GM19193 (cell line): ENCODE measurements around the gene DAAM1.

Experiments
- POLR2A ChIP-seq: IDR thresholded peaks from 4 replicates; pipeline ENCODE4 v1.6.1; 2011; ENCODE audit not compliant: insufficient read depth, insufficient read length; ENCODE audit errors: extremely low read depth

Gene DAAM1

GRCh38 chr14:59297071-59297776, 108.8 kb downstream of the DAAM1 start:
- no peak for TF ChIP-seq POLR2A

- no peak for TF ChIP-seq POLR2A
These were observed 111.3 kb downstream of the DAAM1 start for GRCh38 chr14:59299731-59300130.

- TF ChIP-seq POLR2A = no peak
These were observed 112.9 kb downstream of the DAAM1 start for GRCh38 chr14:59301354-59301753.

- TF ChIP-seq POLR2A = no peak
These were observed 113.8 kb downstream of the DAAM1 start for GRCh38 chr14:59302313-59302712.

- no peak for TF ChIP-seq POLR2A
These were observed 114.7 kb downstream of the DAAM1 start for GRCh38 chr14:59303216-59303615.

GRCh38 chr14:59305231-59305630, 116.8 kb downstream of the DAAM1 start:
- TF ChIP-seq POLR2A = no peak

GRCh38 chr14:59305836-59306555, 117.5 kb downstream of the DAAM1 start:
- no peak for TF ChIP-seq POLR2A

- no peak for TF ChIP-seq POLR2A
These were observed 118.3 kb downstream of the DAAM1 start for GRCh38 chr14:59306775-59307174.

- TF ChIP-seq POLR2A = no peak
These were observed 119.6 kb downstream of the DAAM1 start for GRCh38 chr14:59308086-59308485.

GRCh38 chr14:59308673-59309072, 120.2 kb downstream of the DAAM1 start:
- no peak for TF ChIP-seq POLR2A

GRCh38 chr14:59309291-59309900, 120.9 kb downstream of the DAAM1 start:
- TF ChIP-seq POLR2A = no peak

GRCh38 chr14:59310633-59311032, 122.2 kb downstream of the DAAM1 start:
- no peak for TF ChIP-seq POLR2A

GRCh38 chr14:59311723-59312122, 123.3 kb downstream of the DAAM1 start:
- TF ChIP-seq POLR2A = no peak

- no peak for TF ChIP-seq POLR2A
These were observed 124.7 kb downstream of the DAAM1 start for GRCh38 chr14:59313144-59313651.
